Natural killer cell (primary cell): ENCODE data around the gene CRB2. TPM values are rescaled to one million over a fixed set of nuclear protein-coding genes. Genes with fewer than 3 reads are reported as not detected.

Experiments
- ATAC-seq, 3 donors: fragments of 150-1000 bp in 2 of 3; fragments of 200-7000 bp in 1 of 3; cut with Tn5 transposase; 1 replicate in 1 of 3; 2 replicates in 2 of 3; pipeline ENCODE4 v1.10.0; 2021; ENCODE audit warnings: mild to moderate bottlenecking in 2 of 3, moderate library complexity in 2 of 3
- DNase-seq, 2 donors: peaks; one replicate each; pipeline versions ENCODE4 v3.0.0 to v3.0.0-alpha.2; 2013 to 2021; ENCODE audit warnings: mixed read lengths in 1 of 2
- H3K27ac ChIP-seq: one replicate; pipeline ENCODE4 v1.5.1; 2013; ENCODE audit warnings: mild to moderate bottlenecking, low read length
- H3K27me3 ChIP-seq: one replicate; pipeline ENCODE4 v1.6.1; 2013; ENCODE audit warnings: low read length; ENCODE audit not compliant: control insufficient read depth, insufficient read depth
- H3K36me3 ChIP-seq: one replicate; pipeline ENCODE4 v1.6.1; 2013; ENCODE audit warnings: low read length; ENCODE audit not compliant: control insufficient read depth, insufficient read depth
- H3K4me1 ChIP-seq: one replicate; pipeline ENCODE4 v1.6.1; 2013; ENCODE audit warnings: low read length; ENCODE audit not compliant: control insufficient read depth, insufficient read depth
- H3K4me3 ChIP-seq: one replicate; pipeline ENCODE4 v1.5.1; 2013; ENCODE audit warnings: low read length
- H3K9me3 ChIP-seq: one replicate; pipeline ENCODE4 v1.6.1; 2013; ENCODE audit warnings: low read length; ENCODE audit not compliant: control insufficient read depth, insufficient read depth
- H3K27ac Mint-ChIP-seq, 2 donors: one replicate each; pipeline ENCODE4 v1.8.0; 2022; ENCODE audit warnings: mild to moderate bottlenecking in 2 of 2, mixed read lengths in 2 of 2, moderate library complexity in 1 of 2
- H3K27me3 Mint-ChIP-seq, 2 donors: one replicate each; pipeline ENCODE4 v1.8.0; 2022; ENCODE audit warnings: low read depth in 2 of 2, mixed read lengths in 2 of 2
- H3K36me3 Mint-ChIP-seq: one replicate; pipeline ENCODE4 v1.8.0; 2022; ENCODE audit warnings: mixed read lengths
- H3K4me1 Mint-ChIP-seq, 2 donors: one replicate each; pipeline ENCODE4 v1.8.0; 2022; ENCODE audit warnings: mixed read lengths in 2 of 2
- H3K4me3 Mint-ChIP-seq: one replicate; pipeline ENCODE4 v1.8.0; 2022; ENCODE audit warnings: mild to moderate bottlenecking, moderate library complexity, mixed read lengths
- H3K9me3 Mint-ChIP-seq, 2 donors: one replicate each; pipeline ENCODE4 v1.8.0; 2022; ENCODE audit warnings: mixed read lengths in 2 of 2
- WGBS: methylation state at CpG from one replicate; pipeline ENCODE4 v1.1.7; 2013; ENCODE audit warnings: missing lambda C conversion rate; ENCODE audit not compliant: insufficient coverage; 5-methylcytosine and 5-hydroxymethylcytosine counted together
- intact Hi-C: fragments of 100-400 bp; cut with micrococcal nuclease; formaldehyde crosslinking; loops from one replicate; pipeline ENCODE4 v1.14.2; 2022
- total RNA-seq, 4 donors: library from RNA; stranded (reverse); fragments of 120-200 nt in 1 of 4; gene quantifications; one replicate each; pipeline versions ENCODE4 v1.2.3 to v1.2.4, GENCODE V29; 2013 to 2022
- TF ChIP-seq, protein P1 (sequence below): fragments of 200-600 bp; IDR thresholded peaks from one replicate; pipeline ENCODE4 v1.8.0; 2022; ENCODE audit warnings: antibody characterized with exemption

The CRB2 gene
- total RNA-seq, 3 donors from 2014 or later (not counting 1 experiment from before 2014, with no cell fraction given): not detected

DNA sequence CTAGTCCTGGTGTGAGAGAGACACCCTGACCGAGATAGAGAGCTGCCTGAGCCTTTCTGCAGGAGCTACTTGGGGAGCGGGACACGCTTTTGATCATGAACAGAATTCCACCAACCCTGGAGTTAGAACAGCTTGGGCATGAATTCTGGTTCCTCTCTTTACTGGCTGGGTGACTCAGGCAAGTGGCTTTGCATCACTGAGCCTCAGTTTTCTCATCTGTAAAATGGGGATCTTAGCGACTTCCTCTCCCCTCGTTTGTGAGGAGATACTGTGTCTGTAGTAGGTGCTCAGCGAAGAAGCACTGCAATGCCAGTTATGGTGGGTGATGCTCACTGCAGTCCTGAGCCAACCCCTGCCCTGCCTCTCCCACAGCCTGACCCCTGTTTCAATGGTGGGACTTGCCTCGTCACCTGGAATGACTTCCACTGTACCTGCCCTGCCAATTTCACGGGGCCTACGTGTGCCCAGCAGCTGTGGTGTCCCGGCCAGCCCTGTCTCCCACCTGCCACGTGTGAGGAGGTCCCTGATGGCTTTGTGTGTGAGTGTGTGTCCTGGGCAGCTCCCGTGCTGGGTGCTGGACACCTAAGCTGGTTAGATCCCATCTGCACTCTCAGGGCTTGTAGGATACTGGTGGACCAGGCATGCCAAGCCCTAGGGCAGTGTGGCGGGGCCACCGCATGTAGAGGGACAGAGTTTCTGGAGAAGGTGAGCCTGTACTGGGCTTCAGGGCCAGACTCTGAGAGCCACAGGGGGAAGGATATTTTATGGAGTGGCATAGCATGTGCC, 16.0 kb downstream of the CRB2 start:
- WGBS: 80% methylated on average over 14 of the region's 14 CpGs
- H3K27me3 ChIP-seq: peaks cover 11% of the 10 kb centered on the region

DNA sequence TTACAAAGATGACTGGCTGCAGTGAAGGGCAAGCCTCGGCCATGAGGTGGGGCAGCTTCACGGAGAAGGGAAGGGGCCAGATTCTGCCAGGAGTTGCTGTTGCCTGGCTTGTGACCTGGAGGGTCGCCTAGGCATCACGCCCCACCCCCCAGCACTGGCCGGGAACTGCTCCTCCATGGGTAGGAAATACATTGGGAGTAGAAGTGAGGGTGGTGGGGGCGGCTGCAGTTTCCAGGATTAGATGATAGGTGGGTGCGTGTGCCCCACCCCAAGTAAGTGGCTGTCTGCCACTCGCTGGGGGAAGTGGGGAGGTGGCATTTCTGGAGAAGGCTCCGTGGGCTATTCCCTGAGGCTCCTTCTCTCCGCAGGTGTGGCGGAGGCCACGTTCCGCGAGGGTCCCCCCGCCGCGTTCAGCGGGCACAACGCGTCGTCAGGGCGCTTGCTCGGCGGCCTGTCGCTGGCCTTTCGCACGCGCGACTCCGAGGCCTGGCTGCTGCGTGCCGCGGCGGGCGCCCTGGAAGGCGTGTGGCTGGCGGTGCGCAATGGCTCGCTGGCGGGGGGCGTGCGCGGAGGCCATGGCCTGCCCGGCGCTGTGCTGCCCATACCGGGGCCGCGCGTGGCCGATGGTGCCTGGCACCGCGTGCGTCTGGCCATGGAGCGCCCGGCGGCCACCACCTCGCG, 16.9 kb downstream of the CRB2 start:
- DNase-seq: no peak
- H3K9me3 ChIP-seq: no peaks in the 10 kb centered on the region
- 17% methylated on average over 58 of the region's 58 CpGs for WGBS
- H3K4me3 ChIP-seq: no peak overlapping the region
- intact Hi-C loops: no loop called here
- H3K27me3 ChIP-seq: peaks cover 11% of the 10 kb centered on the region
- H3K4me3 Mint-ChIP-seq: no peak overlapping the region
- H3K27me3 Mint-ChIP-seq: peaks cover 24 to 26% of the 10 kb centered on the region in 2 donors
- no peaks in the 10 kb centered on the region for H3K36me3 ChIP-seq
- ATAC-seq: no peak
- no peaks in the 10 kb centered on the region for H3K9me3 Mint-ChIP-seq
- H3K36me3 Mint-ChIP-seq: no peaks in the 10 kb centered on the region
- H3K27ac Mint-ChIP-seq: no peak overlapping the region
- TF ChIP-seq, protein P1, sequence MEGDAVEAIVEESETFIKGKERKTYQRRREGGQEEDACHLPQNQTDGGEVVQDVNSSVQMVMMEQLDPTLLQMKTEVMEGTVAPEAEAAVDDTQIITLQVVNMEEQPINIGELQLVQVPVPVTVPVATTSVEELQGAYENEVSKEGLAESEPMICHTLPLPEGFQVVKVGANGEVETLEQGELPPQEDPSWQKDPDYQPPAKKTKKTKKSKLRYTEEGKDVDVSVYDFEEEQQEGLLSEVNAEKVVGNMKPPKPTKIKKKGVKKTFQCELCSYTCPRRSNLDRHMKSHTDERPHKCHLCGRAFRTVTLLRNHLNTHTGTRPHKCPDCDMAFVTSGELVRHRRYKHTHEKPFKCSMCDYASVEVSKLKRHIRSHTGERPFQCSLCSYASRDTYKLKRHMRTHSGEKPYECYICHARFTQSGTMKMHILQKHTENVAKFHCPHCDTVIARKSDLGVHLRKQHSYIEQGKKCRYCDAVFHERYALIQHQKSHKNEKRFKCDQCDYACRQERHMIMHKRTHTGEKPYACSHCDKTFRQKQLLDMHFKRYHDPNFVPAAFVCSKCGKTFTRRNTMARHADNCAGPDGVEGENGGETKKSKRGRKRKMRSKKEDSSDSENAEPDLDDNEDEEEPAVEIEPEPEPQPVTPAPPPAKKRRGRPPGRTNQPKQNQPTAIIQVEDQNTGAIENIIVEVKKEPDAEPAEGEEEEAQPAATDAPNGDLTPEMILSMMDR: no peak
- H3K4me1 ChIP-seq: peaks cover 10% of the 10 kb centered on the region
- peaks cover 0 to 6% of the 10 kb centered on the region in 2 donors for H3K4me1 Mint-ChIP-seq
- H3K27ac ChIP-seq: no peak overlapping the region

More for the DNA sequence above, 16.0 kb downstream of the CRB2 start:
- no peak for DNase-seq
- Mint-ChIP-seq H3K4me3 (no peak overlapping the region), H3K27me3 (peaks cover 24 to 26% of the 10 kb centered on the region in 2 donors), H3K36me3 (no peaks in the 10 kb centered on the region), H3K27ac (no peak overlapping the region), H3K4me1 (peaks cover 0 to 6% of the 10 kb centered on the region in 2 donors), H3K9me3 (no peaks in the 10 kb centered on the region)
- H3K36me3 ChIP-seq: no peaks in the 10 kb centered on the region
- ATAC-seq: no peak
- H3K27ac ChIP-seq: no peak overlapping the region
- no peaks in the 10 kb centered on the region for H3K9me3 ChIP-seq
- H3K4me3 ChIP-seq: no peak overlapping the region
- intact Hi-C loops: no loop called here
- TF ChIP-seq, protein P1: no peak
- peaks cover 10% of the 10 kb centered on the region for H3K4me1 ChIP-seq

- Histone ChIP-seq H3K4me1 (peaks cover 10% of the 10 kb centered on the region), H3K27ac (no peak overlapping the region), H3K36me3 (no peaks in the 10 kb centered on the region), H3K9me3 (no peaks in the 10 kb centered on the region), H3K27me3 (peaks cover 11% of the 10 kb centered on the region), H3K4me3 (no peak overlapping the region)
- H3K4me3 Mint-ChIP-seq: no peak overlapping the region
- peaks cover 24 to 26% of the 10 kb centered on the region in 2 donors for H3K27me3 Mint-ChIP-seq
- DNase-seq: no peak
- TF ChIP-seq, protein P1: no peak
- no peak overlapping the region for H3K27ac Mint-ChIP-seq
- ATAC-seq: no peak
- H3K4me1 Mint-ChIP-seq: peaks cover 0 to 6% of the 10 kb centered on the region in 2 donors
- 5% methylated on average over 60 of the region's 60 CpGs for WGBS
- intact Hi-C loops: no loop called here
- no peaks in the 10 kb centered on the region for H3K9me3 Mint-ChIP-seq
- H3K36me3 Mint-ChIP-seq: no peaks in the 10 kb centered on the region
Observed at GRCh38 chr9:123373447-123373923, 17.5 kb downstream of the CRB2 start.
